Activated CD8-positive, alpha-beta memory T cell treated with anti-CD3 and anti-CD28 coated beads for 36 hours (primary cell): ENCODE data around the gene ALG13. TPM values are rescaled to one million over a fixed set of nuclear protein-coding genes. Genes with fewer than 3 reads are reported as not detected.
"Not testable (repeated sequence)": the region's sequence is repeated elsewhere in the genome, so short reads cannot be mapped to it uniquely, and the experiment has no call there.

Experiments used
- CTCF ChIA-PET: fragments of 350-600 bp; sonication (Branson Sonifier 250); formaldehyde crosslinking; loops from one replicate; lab custom pipeline; 2021; ENCODE audit warnings: antibody characterized with exemption; lab: Charles Lee
- POLR2A ChIA-PET: fragments of 350-600 bp; sonication (Branson Sonifier 250); formaldehyde crosslinking; loops from one replicate; lab custom pipeline; 2021; ENCODE audit warnings: antibody characterized with exemption; lab: Charles Lee
- total RNA-seq, 2 experiments: library from RNA; stranded (reverse); gene quantifications; one replicate each; pipeline ENCODE4 v1.2.3, GENCODE V29; 2021

ALG13 gene
- 10 to 100 TPM; 47.6 to 50.9 TPM for total RNA-seq

- ChIA-PET POLR2A (interaction anchor here (1.1 kb wide), 1 partner anchor 15 kb away, joined by 6 read pairs; no protein-coding TSS in a partner anchor), CTCF (no interaction called here)
These were observed at the start of gene ALG13 for GRCh38 chrX:111680988-111681779. Gene ALG13 (plus strand): TSS chrX:111681170. CDS start chrX:111681219, 49 bp downstream.

- CTCF ChIA-PET, result no interaction called here
- POLR2A ChIA-PET, result no interaction called here
These were observed 45.9 kb upstream of the ALG13 start for GRCh38 chrX:111634823-111635729.

- ChIA-PET CTCF (no interaction called here), POLR2A (no interaction called here)
These were observed 39.0 kb upstream of the ALG13 start for GRCh38 chrX:111641969-111642368.

GRCh38 chrX:111645165-111645564 lies 35.8 kb upstream of the ALG13 start:
- POLR2A ChIA-PET, result not testable (repeated sequence)

GRCh38 chrX:111645607-111646006 lies 35.4 kb upstream of the ALG13 start:
- ChIA-PET CTCF (no interaction called here), POLR2A (no interaction called here)

More at GRCh38 chrX:111645165-111645564, 35.8 kb upstream of the ALG13 start:
- CTCF ChIA-PET, result not testable (repeated sequence)

GRCh38 chrX:111646515-111646914 lies 34.5 kb upstream of the ALG13 start:
- ChIA-PET CTCF (no interaction called here), POLR2A (no interaction called here)

GRCh38 chrX:111648802-111649201 lies 32.2 kb upstream of the ALG13 start:
- ChIA-PET CTCF (no interaction called here), POLR2A (no interaction called here)

GRCh38 chrX:111649638-111650037 lies 31.3 kb upstream of the ALG13 start:
- POLR2A ChIA-PET, result no interaction called here

GRCh38 chrX:111650845-111651244 lies 30.1 kb upstream of the ALG13 start:
- ChIA-PET CTCF (interaction anchor here (0.7 kb wide), 1 partner anchor 29 kb away, joined by 3 read pairs; no protein-coding TSS in a partner anchor), POLR2A (no interaction called here)

More at GRCh38 chrX:111649638-111650037, 31.3 kb upstream of the ALG13 start:
- CTCF ChIA-PET, result no interaction called here

- ChIA-PET CTCF (no interaction called here), POLR2A (no interaction called here)
These were observed 28.3 kb upstream of the ALG13 start for GRCh38 chrX:111652719-111653118.

GRCh38 chrX:111661241-111661640 lies 19.7 kb upstream of the ALG13 start:
- ChIA-PET POLR2A (no interaction called here), CTCF (no interaction called here)

- POLR2A ChIA-PET, result no interaction called here
- CTCF ChIA-PET, result no interaction called here
These were observed 18.7 kb upstream of the ALG13 start for GRCh38 chrX:111662292-111662691.

GRCh38 chrX:111671668-111672067 lies 9.3 kb upstream of the ALG13 start:
- POLR2A ChIA-PET, result no interaction called here
- CTCF ChIA-PET, result no interaction called here

- POLR2A ChIA-PET, result no interaction called here
- CTCF ChIA-PET, result no interaction called here
These were observed 6.3 kb downstream of the ALG13 start for GRCh38 chrX:111687305-111687704.

GRCh38 chrX:111695297-111695880 lies 14.4 kb downstream of the ALG13 start:
- POLR2A ChIA-PET, result interaction anchor here (1.8 kb wide), 1 partner anchor 14 kb away, joined by 6 read pairs; the partner anchor contains the start of gene ALG13

GRCh38 chrX:111719426-111720210 lies 38.6 kb downstream of the ALG13 start:
- CTCF ChIA-PET, result no interaction called here

More at GRCh38 chrX:111695297-111695880, 14.4 kb downstream of the ALG13 start:
- CTCF ChIA-PET, result no interaction called here

GRCh38 chrX:111728096-111728495 lies 47.1 kb downstream of the ALG13 start:
- POLR2A ChIA-PET, result no interaction called here
- CTCF ChIA-PET, result no interaction called here

More at GRCh38 chrX:111719426-111720210, 38.6 kb downstream of the ALG13 start:
- POLR2A ChIA-PET, result no interaction called here

GRCh38 chrX:111731351-111731750 lies 50.4 kb downstream of the ALG13 start:
- ChIA-PET POLR2A (no interaction called here), CTCF (no interaction called here)

- CTCF ChIA-PET, result no interaction called here
- POLR2A ChIA-PET, result no interaction called here
These were observed 55.6 kb downstream of the ALG13 start for GRCh38 chrX:111736571-111736970.
